ENCODE measurements around the gene SERPINF2.
"Not testable (repeated sequence)": the region's sequence is repeated elsewhere in the genome, so short reads cannot be mapped to it uniquely, and the experiment has no call there.

SERPINF2 gene

GRCh38 chr17:1733759-1734158, 8.9 kb upstream of the SERPINF2 start:
- DNase-seq (ENCODE audit: low spot score) (no peak), FAIRE-seq (no peak)

GRCh38 chr17:1735418-1735817, 7.3 kb upstream of the SERPINF2 start:
- FAIRE-seq (no peak), DNase-seq (ENCODE audit: low spot score) (no peak)

GRCh38 chr17:1735834-1736347, 6.8 kb upstream of the SERPINF2 start:
- DNase-seq (ENCODE audit: low spot score) (no peak), FAIRE-seq (no peak)

- FAIRE-seq (no peak), DNase-seq (ENCODE audit: low spot score) (peak; percentile 46)
These were observed 6.1 kb upstream of the SERPINF2 start for GRCh38 chr17:1736348-1737281.

DNA sequence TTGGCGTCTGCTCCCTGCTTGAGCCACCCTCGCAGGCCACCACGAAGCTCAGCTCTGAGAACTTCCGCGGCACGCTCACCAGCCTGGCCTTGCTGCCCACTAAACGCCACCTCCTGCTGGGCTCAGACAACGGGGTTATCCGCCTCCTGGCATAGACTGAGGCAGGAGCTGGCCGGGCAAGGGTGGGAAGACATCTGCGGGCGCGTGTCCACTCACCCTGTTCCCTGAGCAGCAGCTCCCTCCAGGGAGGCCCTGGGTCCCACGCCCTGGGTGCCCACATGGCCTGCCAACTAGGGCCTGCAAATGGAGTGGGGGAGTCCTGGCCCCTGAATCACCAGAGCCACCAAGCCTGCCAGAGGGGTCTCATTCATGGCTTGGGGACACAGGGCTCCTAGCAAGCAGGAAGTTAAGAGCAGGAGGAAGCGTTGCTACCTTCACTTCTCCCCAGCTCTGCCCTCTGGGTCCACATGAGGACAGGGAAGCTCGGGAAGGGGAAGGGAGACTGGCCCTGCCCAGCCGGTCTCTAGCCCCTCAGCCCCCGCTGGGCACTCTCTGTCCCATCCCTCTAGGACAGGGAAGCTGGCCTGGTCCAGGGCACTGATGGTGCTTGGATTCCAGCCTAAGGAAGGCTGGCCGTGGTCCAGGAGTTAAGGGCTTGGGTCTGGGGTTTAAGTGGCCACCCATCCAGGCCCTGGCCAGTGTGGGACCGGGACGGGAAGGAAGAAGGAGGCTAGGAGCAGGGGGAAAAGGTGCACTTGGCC, 5.0 kb upstream of the SERPINF2 start:
- no peak for FAIRE-seq
- no peak for DNase-seq (ENCODE audit: low spot score)

GRCh38 chr17:1741899-1742298, 772 bp upstream of the SERPINF2 start:
- FAIRE-seq; DNase-seq (ENCODE audit: low spot score): not testable (repeated sequence)

- DNase-seq (ENCODE audit: low spot score) (no peak), FAIRE-seq (no peak)
These were observed 393 bp downstream of the SERPINF2 start for GRCh38 chr17:1743088-1743439.

- no peak for FAIRE-seq
- DNase-seq (ENCODE audit: low spot score) = no peak
These were observed 2.2 kb downstream of the SERPINF2 start for GRCh38 chr17:1744551-1745512.

- no peak for DNase-seq (ENCODE audit: low spot score)
- FAIRE-seq = no peak
These were observed 2.9 kb downstream of the SERPINF2 start for GRCh38 chr17:1745513-1746020.

- DNase-seq (ENCODE audit: low spot score) (no peak), FAIRE-seq (no peak)
These were observed 4.4 kb downstream of the SERPINF2 start for GRCh38 chr17:1746975-1747543.

DNA sequence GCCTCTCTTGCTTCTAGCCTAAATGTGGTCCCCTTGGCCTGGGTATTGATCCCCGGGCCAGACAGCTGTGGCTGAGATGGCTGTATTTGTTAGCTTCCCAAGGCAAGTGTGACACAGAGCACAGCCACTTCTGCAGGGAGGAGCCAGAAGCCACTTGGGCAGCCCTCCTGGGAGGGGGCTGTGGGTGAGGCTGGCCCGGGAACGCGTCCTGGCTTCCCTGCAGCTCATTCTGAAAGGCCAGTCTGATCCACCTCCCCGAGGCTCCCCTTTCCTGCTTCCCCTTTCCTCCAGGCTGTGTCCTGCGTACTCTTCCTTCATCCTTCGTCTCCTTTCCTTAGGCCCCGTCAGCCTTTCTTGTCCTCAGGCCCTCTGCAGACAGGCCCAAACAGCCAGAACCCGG, 8.0 kb downstream of the SERPINF2 start:
- no peak for FAIRE-seq
- DNase-seq (ENCODE audit: low spot score) = no peak

- peak; percentile 40 for DNase-seq (ENCODE audit: low spot score)
- FAIRE-seq = no peak
These were observed 10.0 kb downstream of the SERPINF2 start for GRCh38 chr17:1752425-1753262.

GRCh38 chr17:1753767-1754429, 11.2 kb downstream of the SERPINF2 start:
- FAIRE-seq (no peak), DNase-seq (ENCODE audit: low spot score) (no peak)

GRCh38 chr17:1754430-1755112, 11.9 kb downstream of the SERPINF2 start:
- no peak for FAIRE-seq
- no peak for DNase-seq (ENCODE audit: low spot score)

DNA sequence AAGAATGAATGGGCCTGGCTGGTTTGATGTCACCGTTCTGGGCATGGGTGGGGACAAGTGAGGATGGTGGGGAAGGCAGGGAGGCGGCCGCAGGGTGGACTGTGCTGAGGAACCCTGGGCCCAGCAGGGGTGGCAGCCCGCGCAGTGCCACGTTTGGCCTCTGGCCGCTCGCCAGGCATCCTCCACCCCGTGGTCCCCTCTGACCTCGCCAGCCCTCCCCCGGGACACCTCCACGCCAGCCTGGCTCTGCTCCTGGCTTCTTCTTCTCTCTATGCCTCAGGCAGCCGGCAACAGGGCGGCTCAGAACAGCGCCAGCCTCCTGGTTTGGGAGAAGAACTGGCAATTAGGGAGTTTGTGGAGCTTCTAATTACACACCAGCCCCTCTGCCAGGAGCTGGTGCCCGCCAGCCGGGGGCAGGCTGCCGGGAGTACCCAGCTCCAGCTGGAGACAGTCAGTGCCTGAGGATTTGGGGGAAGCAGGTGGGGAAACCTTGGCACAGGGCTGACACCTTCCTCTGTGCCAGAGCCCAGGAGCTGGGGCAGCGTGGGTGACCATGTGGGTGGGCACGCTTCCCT, 12.7 kb downstream of the SERPINF2 start:
- FAIRE-seq = no peak
- no peak for DNase-seq (ENCODE audit: low spot score)

GRCh38 chr17:1755827-1756262, 13.2 kb downstream of the SERPINF2 start:
- DNase-seq (ENCODE audit: low spot score) = no peak

GRCh38 chr17:1758807-1759206, 16.1 kb downstream of the SERPINF2 start:
- DNase-seq (ENCODE audit: low spot score) = no peak
- FAIRE-seq = no peak

More at GRCh38 chr17:1755827-1756262, 13.2 kb downstream of the SERPINF2 start:
- no peak for FAIRE-seq

GRCh38 chr17:1759529-1759928, 16.9 kb downstream of the SERPINF2 start:
- DNase-seq (ENCODE audit: low spot score) (no peak), FAIRE-seq (no peak)
